Karpas-422 (cell line): ENCODE data around the gene LYZL2. TPM values are rescaled to one million over a fixed set of nuclear protein-coding genes. Genes with fewer than 3 reads are reported as not detected.
"Not testable (repeated sequence)": the region's sequence is repeated elsewhere in the genome, so short reads cannot be mapped to it uniquely, and the experiment has no call there.

Experiments used
- DNase-seq: peaks from one replicate; pipeline ENCODE4 v3.0.0-alpha.2; 2015
- H2AFZ ChIP-seq: fragments of 200-600 bp; sonication (generic); 2 replicates; pipeline ENCODE4 v1.6.1; 2014; ENCODE audit warnings: antibody characterized with exemption, low read length, mixed read lengths
- H3K27ac ChIP-seq: fragments of 200-600 bp; sonication (generic); 2 replicates; pipeline ENCODE4 v1.5.1; 2014; ENCODE audit warnings: mild to moderate bottlenecking, low read length, moderate library complexity
- H3K27me3 ChIP-seq: fragments of 200-600 bp; sonication (generic); 2 replicates; pipeline ENCODE4 v1.6.1; 2014; ENCODE audit warnings: low read length, mixed read lengths
- H3K36me3 ChIP-seq: fragments of 200-600 bp; sonication (generic); 2 replicates; pipeline ENCODE4 v1.6.1; 2014; ENCODE audit warnings: low read length, mixed read lengths; ENCODE audit not compliant: insufficient read depth
- H3K4me1 ChIP-seq: fragments of 200-600 bp; sonication (generic); 2 replicates; pipeline ENCODE4 v1.6.1; 2014; ENCODE audit warnings: mild to moderate bottlenecking, low read length, mixed read lengths
- H3K4me2 ChIP-seq: fragments of 200-600 bp; sonication (generic); 2 replicates; pipeline ENCODE4 v1.6.1; 2014; ENCODE audit warnings: low read length, low read depth, mild to moderate bottlenecking; ENCODE audit not compliant: poor library complexity, severe bottlenecking
- H3K4me3 ChIP-seq: fragments of 200-600 bp; sonication (generic); 2 replicates; pipeline ENCODE4 v1.5.1; 2014; ENCODE audit warnings: mild to moderate bottlenecking, antibody characterized with exemption, low read length, mixed read lengths
- H3K79me2 ChIP-seq: fragments of 200-600 bp; sonication (generic); 2 replicates; pipeline ENCODE4 v1.6.1; 2014; ENCODE audit warnings: mild to moderate bottlenecking, low read length, mixed read lengths
- H3K9ac ChIP-seq: fragments of 200-600 bp; sonication (generic); 2 replicates; pipeline ENCODE4 v1.6.0; 2014; ENCODE audit warnings: low read length
- H3K9me2 ChIP-seq: fragments of 200-600 bp; sonication (generic), shearing (Covaris generic); replicated peaks from 2 replicates; pipeline ENCODE4 v1.6.0; 2014; ENCODE audit warnings: mild to moderate bottlenecking, low read length, moderate library complexity; ENCODE audit not compliant: insufficient read depth
- H3K9me3 ChIP-seq: fragments of 300-700, 200-600 bp; sonication (generic); 2 replicates; pipeline ENCODE4 v1.6.1; 2014; ENCODE audit warnings: low read length, mixed read lengths
- H4K20me1 ChIP-seq: fragments of 200-600 bp; sonication (generic); 2 replicates; pipeline ENCODE4 v1.6.1; 2014; ENCODE audit warnings: mild to moderate bottlenecking, antibody characterized with exemption, low read length, low read depth; ENCODE audit not compliant: insufficient read depth
- total RNA-seq: library from RNA; depleted of rRNA; stranded (reverse); fragments of >200 nt; shearing (Covaris generic); gene quantifications from 2 replicates; pipeline ENCODE4 v1.2.3, GENCODE V29; 2014; ENCODE audit warnings: low replicate concordance

The LYZL2 gene
- total RNA-seq, 1 experiment from 2014 or later, result not detected

GRCh38 chr10:30628576-30628975 lies 977 bp downstream of the LYZL2 start:
- not testable (repeated sequence) for H3K9me3 ChIP-seq, H2AFZ ChIP-seq, H4K20me1 ChIP-seq, H3K4me1 ChIP-seq, H3K9ac ChIP-seq, H3K79me2 ChIP-seq, H3K36me3 ChIP-seq, H3K9me2 ChIP-seq, DNase-seq, H3K4me2 ChIP-seq, H3K4me3 ChIP-seq, H3K27ac ChIP-seq, H3K27me3 ChIP-seq

- DNase-seq, H3K79me2 ChIP-seq, H3K27ac ChIP-seq, H4K20me1 ChIP-seq, H3K9me2 ChIP-seq, H3K27me3 ChIP-seq, H3K4me1 ChIP-seq, H3K4me2 ChIP-seq, H3K4me3 ChIP-seq, H2AFZ ChIP-seq, H3K9ac ChIP-seq, H3K36me3 ChIP-seq, H3K9me3 ChIP-seq: not testable (repeated sequence)
These were observed 2.7 kb downstream of the LYZL2 start for GRCh38 chr10:30626837-30627236.

GRCh38 chr10:30626196-30626595 lies 3.4 kb downstream of the LYZL2 start:
- H3K9me2 ChIP-seq, H3K79me2 ChIP-seq, H3K9me3 ChIP-seq, H3K9ac ChIP-seq, H3K27me3 ChIP-seq, DNase-seq, H3K4me2 ChIP-seq, H3K4me3 ChIP-seq, H2AFZ ChIP-seq, H3K4me1 ChIP-seq, H4K20me1 ChIP-seq, H3K36me3 ChIP-seq, H3K27ac ChIP-seq: not testable (repeated sequence)

- Histone ChIP-seq H3K4me2 (no peak overlapping the region), H3K79me2 (no peaks in the 10 kb centered on the region), H3K9ac (no peak overlapping the region), H3K36me3 (no peaks in the 10 kb centered on the region), H3K27me3 (no peaks in the 10 kb centered on the region), H2AFZ (no peak overlapping the region), H4K20me1 (no peaks in the 10 kb centered on the region), H3K9me3 (no peaks in the 10 kb centered on the region), H3K4me3 (no peak overlapping the region), H3K4me1 (no peaks in the 10 kb centered on the region), H3K27ac (no peak overlapping the region), H3K9me2 (no peaks in the 10 kb centered on the region)
- DNase-seq, result no peak
These were observed 4.5 kb downstream of the LYZL2 start for GRCh38 chr10:30625080-30625479.

- H3K79me2 ChIP-seq, result no peaks in the 10 kb centered on the region
- H4K20me1 ChIP-seq, result no peaks in the 10 kb centered on the region
- no peaks in the 10 kb centered on the region for H3K4me1 ChIP-seq
- no peak overlapping the region for H2AFZ ChIP-seq
- no peaks in the 10 kb centered on the region for H3K9me2 ChIP-seq
- no peak overlapping the region for H3K4me2 ChIP-seq
- no peak overlapping the region for H3K9ac ChIP-seq
- H3K36me3 ChIP-seq, result no peaks in the 10 kb centered on the region
- H3K9me3 ChIP-seq, result no peaks in the 10 kb centered on the region
- no peak overlapping the region for H3K27ac ChIP-seq
- H3K4me3 ChIP-seq, result no peak overlapping the region
- DNase-seq, result no peak
- H3K27me3 ChIP-seq, result no peaks in the 10 kb centered on the region
These were observed 9.6 kb downstream of the LYZL2 start for GRCh38 chr10:30619966-30620365.

GRCh38 chr10:30617070-30617469 lies 12.5 kb downstream of the LYZL2 start:
- H3K36me3 ChIP-seq, result no peaks in the 10 kb centered on the region
- no peak overlapping the region for H3K27ac ChIP-seq
- no peaks in the 10 kb centered on the region for H3K9me3 ChIP-seq
- H3K4me3 ChIP-seq, result no peak overlapping the region
- no peak overlapping the region for H3K9ac ChIP-seq
- H2AFZ ChIP-seq, result no peak overlapping the region
- DNase-seq, result no peak
- H4K20me1 ChIP-seq, result no peaks in the 10 kb centered on the region
- H3K79me2 ChIP-seq, result no peaks in the 10 kb centered on the region
- H3K27me3 ChIP-seq, result no peaks in the 10 kb centered on the region
- no peaks in the 10 kb centered on the region for H3K9me2 ChIP-seq
- no peaks in the 10 kb centered on the region for H3K4me1 ChIP-seq
- no peak overlapping the region for H3K4me2 ChIP-seq

- H3K9me3 ChIP-seq, H2AFZ ChIP-seq, DNase-seq, H3K27me3 ChIP-seq, H4K20me1 ChIP-seq, H3K27ac ChIP-seq, H3K36me3 ChIP-seq, H3K79me2 ChIP-seq, H3K9ac ChIP-seq, H3K9me2 ChIP-seq, H3K4me1 ChIP-seq, H3K4me2 ChIP-seq, H3K4me3 ChIP-seq: not testable (repeated sequence)
These were observed 18.5 kb downstream of the LYZL2 start for GRCh38 chr10:30611041-30611440.

- H3K27me3 ChIP-seq, result no peaks in the 10 kb centered on the region
- no peaks in the 10 kb centered on the region for H4K20me1 ChIP-seq
- no peak overlapping the region for H2AFZ ChIP-seq
- H3K36me3 ChIP-seq, result no peaks in the 10 kb centered on the region
- H3K4me3 ChIP-seq, result no peak overlapping the region
- H3K79me2 ChIP-seq, result no peaks in the 10 kb centered on the region
- no peaks in the 10 kb centered on the region for H3K9me3 ChIP-seq
- no peaks in the 10 kb centered on the region for H3K4me1 ChIP-seq
- no peak overlapping the region for H3K4me2 ChIP-seq
- H3K9ac ChIP-seq, result no peak overlapping the region
- no peak for DNase-seq
- H3K9me2 ChIP-seq, result no peaks in the 10 kb centered on the region
- H3K27ac ChIP-seq, result no peak overlapping the region
These were observed 21.7 kb downstream of the LYZL2 start for GRCh38 chr10:30607814-30608213.

- Histone ChIP-seq H3K9ac (no peak overlapping the region), H3K79me2 (no peaks in the 10 kb centered on the region), H2AFZ (no peak overlapping the region), H3K27me3 (no peaks in the 10 kb centered on the region), H4K20me1 (no peaks in the 10 kb centered on the region), H3K4me2 (no peak overlapping the region), H3K9me2 (no peaks in the 10 kb centered on the region), H3K9me3 (no peaks in the 10 kb centered on the region), H3K4me1 (no peaks in the 10 kb centered on the region), H3K36me3 (no peaks in the 10 kb centered on the region), H3K27ac (no peak overlapping the region), H3K4me3 (no peak overlapping the region)
- DNase-seq, result peak; percentile 27
These were observed 23.2 kb downstream of the LYZL2 start for GRCh38 chr10:30606313-30606712.
